ENCODE data around the gene TMEM44.
A peak's percentile ranks its signal among the peaks of the same experiment; 100 is the strongest.

TMEM44 gene

GRCh38 chr3:194577986-194578905 is 55.0 kb downstream of the TMEM44 start:
- DNase-seq (ENCODE audit: low read depth) = peak; percentile 61

GRCh38 chr3:194575484-194576210 is 57.6 kb downstream of the TMEM44 start:
- DNase-seq (ENCODE audit: low read depth) = peak; percentile 77

- DNase-seq (ENCODE audit: low read depth) = peak; percentile 30
These were observed 58.4 kb downstream of the TMEM44 start for GRCh38 chr3:194574639-194575483.

- DNase-seq (ENCODE audit: low read depth) = peak; percentile 60
These were observed 59.4 kb downstream of the TMEM44 start for GRCh38 chr3:194573680-194574437.

DNA sequence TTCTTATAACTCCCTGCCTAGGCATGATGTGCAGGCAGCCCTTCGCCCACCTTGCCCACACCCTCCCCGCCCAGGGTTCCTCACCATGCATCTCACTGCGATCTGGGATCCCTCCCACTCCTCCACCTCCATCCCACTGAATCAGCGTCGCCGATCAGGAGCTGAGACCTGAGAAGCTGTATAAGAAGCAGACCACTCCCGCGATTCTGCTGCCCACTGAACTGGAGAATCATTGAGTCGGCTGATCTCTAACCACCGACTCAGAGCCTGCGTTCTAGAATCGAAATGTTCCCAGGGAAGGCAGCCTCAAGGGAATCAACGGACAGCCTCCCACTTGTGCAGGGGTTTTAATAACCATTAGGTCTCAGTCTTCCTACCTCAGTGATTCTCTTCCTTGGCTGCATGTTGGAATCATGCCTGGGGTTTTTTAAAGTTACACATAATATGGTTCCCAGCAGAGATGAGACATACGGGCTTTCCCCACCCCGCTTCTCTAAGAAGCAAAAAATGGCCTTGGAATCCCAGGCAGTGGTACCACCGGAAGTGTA is 60.2 kb downstream of the TMEM44 start:
- DNase-seq (ENCODE audit: low read depth) = peak; percentile 20

- peak; percentile 85 for DNase-seq (ENCODE audit: low read depth)
These were observed 61.0 kb downstream of the TMEM44 start for GRCh38 chr3:194572143-194572789.

DNA sequence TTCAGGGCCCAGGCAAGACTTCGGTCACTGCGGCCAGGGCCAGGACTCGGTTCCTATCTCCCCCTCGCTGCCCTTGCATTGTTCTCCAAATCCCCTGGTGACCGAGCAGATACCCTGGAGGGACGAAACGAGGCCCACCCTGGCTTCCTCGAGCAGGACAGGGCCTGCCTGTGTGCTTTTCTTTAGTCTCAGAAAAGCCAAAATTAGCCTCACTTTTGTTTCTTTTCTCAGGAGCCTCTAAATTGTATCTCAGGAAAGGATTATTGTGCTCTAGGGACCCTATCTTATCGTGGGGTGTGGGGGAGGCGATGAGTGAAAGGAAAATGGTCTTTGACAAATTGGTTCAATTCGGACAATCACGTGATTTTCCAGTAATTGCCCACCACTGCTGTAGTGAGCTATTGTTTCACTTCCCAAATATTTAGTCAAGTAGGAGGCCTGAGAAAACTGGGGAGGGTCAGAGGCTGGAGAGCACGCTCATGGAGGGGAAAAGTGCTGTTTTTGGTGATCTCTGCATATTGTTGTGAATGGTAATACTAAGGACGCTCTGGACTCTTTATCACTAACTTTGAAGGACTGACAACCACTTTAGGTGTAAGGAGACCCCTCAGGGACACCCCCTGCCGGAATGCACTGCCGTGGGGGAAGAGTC is 61.6 kb downstream of the TMEM44 start:
- no peak for DNase-seq (ENCODE audit: low read depth)

DNA sequence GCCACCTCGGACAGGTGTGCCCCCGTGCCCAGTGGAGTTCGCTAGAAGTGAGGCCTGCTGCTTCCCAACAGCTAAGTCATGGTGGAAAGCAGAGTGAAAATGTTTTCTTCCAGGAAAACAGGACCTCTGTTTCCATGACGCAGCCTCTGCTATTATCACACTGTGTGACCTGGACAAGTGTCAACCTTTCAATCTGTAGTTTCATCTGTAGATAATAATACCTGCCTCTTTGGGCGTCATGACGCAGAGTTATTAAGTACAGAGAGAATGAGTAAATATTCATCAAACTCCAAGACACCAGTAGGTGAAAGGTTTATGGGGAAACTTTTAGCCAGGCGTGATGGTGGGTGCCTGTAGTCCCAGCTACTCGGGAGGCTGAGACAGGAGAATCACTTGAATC is 62.3 kb downstream of the TMEM44 start:
- DNase-seq (ENCODE audit: low read depth) = no peak

GRCh38 chr3:194570235-194570634 is 63.0 kb downstream of the TMEM44 start:
- DNase-seq (ENCODE audit: low read depth) = no peak

- DNase-seq (ENCODE audit: low read depth) = no peak
These were observed 64.0 kb downstream of the TMEM44 start for GRCh38 chr3:194569252-194569651.

DNA sequence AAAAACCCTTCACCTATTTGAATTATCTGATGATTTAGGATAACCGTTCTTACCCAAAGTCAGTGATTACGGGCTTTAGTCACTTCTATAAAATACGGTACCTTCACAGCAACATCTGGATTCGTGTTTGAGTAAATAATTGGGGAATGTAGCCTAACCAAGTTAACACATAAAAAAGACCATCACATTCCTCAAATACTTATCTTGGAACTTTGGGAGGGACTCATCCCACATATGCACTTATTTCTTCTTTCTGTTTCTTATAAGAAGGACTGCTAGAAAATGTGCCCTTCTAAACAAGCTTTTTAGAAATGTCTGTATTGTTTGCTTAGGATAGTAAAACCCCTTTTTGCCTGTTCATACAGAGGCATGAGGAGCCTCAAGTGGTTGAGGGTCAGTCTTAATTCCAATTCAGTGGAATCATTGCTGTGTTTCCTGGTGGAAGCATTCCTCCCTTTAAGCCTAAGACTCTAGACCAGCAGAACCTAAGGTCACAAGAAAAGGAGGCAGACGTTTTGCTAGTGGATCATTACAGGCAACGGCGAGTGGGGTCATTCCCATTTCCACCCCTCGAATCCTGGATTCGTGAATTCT is 67.5 kb downstream of the TMEM44 start:
- peak; percentile 52 for DNase-seq (ENCODE audit: low read depth)

- no peak for DNase-seq (ENCODE audit: low read depth)
These were observed 70.2 kb downstream of the TMEM44 start for GRCh38 chr3:194562986-194563385.

DNA sequence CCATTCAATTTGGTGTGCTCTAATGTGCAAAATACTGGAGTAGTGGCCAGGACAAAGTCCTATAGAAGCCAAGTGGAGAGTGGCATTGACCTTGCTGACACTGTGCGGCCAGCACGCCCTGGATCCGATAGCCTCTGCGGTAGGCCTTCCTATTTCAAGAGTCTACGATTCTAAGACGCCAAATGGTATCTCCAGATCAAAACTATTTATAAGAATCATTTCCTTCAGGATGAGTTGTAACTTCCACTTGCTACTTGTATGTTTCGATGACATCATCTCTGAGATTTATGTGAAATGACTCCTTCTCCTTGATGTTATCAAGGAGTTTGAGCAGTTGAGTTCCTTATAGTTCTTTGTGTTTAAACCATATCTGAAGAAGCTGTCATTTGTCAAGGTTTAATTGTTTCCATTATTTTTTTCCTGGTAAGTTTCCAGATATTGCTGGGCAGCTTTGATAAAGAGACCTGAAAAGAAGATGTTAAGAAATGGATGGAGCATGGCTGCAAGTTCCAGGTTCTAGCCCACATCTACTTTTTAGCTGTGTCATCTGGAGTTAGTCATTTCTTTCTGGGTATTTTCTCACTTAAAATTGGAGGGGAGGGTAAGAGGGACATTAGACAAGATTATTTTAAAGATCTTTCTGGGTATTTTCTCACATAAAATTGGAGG is 71.8 kb downstream of the TMEM44 start:
- DNase-seq (ENCODE audit: low read depth) = no peak

DNA sequence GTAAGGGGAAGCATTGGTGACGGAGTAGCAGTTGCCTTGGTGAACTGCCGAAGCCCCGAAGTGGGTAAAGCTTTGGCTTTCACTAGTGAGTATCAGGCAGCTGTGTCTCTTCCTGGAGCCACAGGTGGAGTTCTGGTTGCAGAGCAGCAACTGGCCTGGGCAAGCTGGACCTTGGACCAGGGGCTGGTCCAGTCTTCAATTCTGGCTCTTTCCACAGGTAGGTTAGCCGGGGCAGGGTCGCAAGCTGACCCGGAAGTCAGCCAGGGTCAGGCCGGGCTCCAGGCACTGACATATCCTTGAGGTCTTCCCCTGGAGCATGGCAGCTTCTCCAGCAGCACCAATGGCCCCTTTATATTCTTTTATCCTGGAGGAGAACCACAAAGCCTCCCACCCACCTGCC is 73.2 kb downstream of the TMEM44 start:
- DNase-seq (ENCODE audit: low read depth) = no peak

- no peak for DNase-seq (ENCODE audit: low read depth)
These were observed 73.7 kb downstream of the TMEM44 start for GRCh38 chr3:194559530-194559929.

GRCh38 chr3:194556086-194557056 is 76.8 kb downstream of the TMEM44 start:
- no peak for DNase-seq (ENCODE audit: low read depth)

GRCh38 chr3:194555175-194556062 is 77.8 kb downstream of the TMEM44 start:
- DNase-seq (ENCODE audit: low read depth) = no peak

Measured in fibroblast of gingiva (primary cell).